Muscle layer of duodenum (tissue), 2 donors: ENCODE measurements around the gene MTTP.

Experiments used
- H3K27ac ChIP-seq: one replicate; pipeline ENCODE4 v1.7.0; 2013; ENCODE audit warnings: mild to moderate bottlenecking, low read length
- H3K27me3 ChIP-seq: one replicate; pipeline ENCODE4 v1.7.0; 2013; ENCODE audit warnings: low read depth, mild to moderate bottlenecking, control low read depth, low read length
- H3K36me3 ChIP-seq, 2 donors: one replicate each; pipeline ENCODE4 v1.7.0; 2013; ENCODE audit warnings: low read length in 2 of 2, control low read depth in 1 of 2, mild to moderate bottlenecking in 1 of 2; ENCODE audit not compliant: insufficient read depth in 2 of 2, control insufficient read depth in 1 of 2
- H3K4me1 ChIP-seq, 2 donors: one replicate each; pipeline ENCODE4 v1.7.0; 2013; ENCODE audit warnings: low read length in 2 of 2, mild to moderate bottlenecking in 2 of 2, control low read depth in 1 of 2, moderate library complexity in 1 of 2; ENCODE audit not compliant: insufficient read depth in 2 of 2, control insufficient read depth in 1 of 2
- H3K4me3 ChIP-seq, 2 donors: one replicate each; pipeline ENCODE4 v1.7.0; 2013; ENCODE audit warnings: low read length in 2 of 2, low read depth in 1 of 2, mild to moderate bottlenecking in 1 of 2
- H3K9me3 ChIP-seq, 2 donors: one replicate each; pipeline ENCODE4 v1.7.0; 2013; ENCODE audit warnings: low read length in 2 of 2, control low read depth in 1 of 2, mild to moderate bottlenecking in 1 of 2; ENCODE audit not compliant: control insufficient read depth in 1 of 2
- donor health status: healthy.

Gene MTTP

DNA sequence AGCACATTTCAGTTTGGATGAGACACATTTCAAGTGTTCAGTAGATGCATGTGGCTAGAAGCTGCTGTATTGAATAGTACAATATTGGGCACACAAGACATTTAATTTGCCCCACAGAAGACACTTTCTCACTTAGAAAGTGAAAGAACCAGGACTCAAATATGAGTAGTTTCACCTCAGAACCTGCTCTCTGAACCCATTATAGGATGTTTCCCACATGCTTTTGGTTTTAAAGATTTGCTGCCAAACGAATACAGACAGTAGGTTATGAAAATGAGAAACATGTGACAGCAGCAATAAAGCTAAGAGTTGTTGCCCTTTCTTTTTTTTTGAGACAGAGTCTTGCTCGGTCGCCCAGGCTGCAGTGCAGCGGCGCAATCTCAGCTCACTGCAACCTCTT is 50.7 kb downstream of the MTTP start:
- Histone ChIP-seq H3K27ac (no peak overlapping the region), H3K9me3 (no peaks in the 10 kb centered on the region), H3K36me3 (no peaks in the 10 kb centered on the region), H3K27me3 (no peaks in the 10 kb centered on the region), H3K4me1 (peaks cover 0 to 9% of the 10 kb centered on the region in 2 donors), H3K4me3 (no peak overlapping the region)

DNA sequence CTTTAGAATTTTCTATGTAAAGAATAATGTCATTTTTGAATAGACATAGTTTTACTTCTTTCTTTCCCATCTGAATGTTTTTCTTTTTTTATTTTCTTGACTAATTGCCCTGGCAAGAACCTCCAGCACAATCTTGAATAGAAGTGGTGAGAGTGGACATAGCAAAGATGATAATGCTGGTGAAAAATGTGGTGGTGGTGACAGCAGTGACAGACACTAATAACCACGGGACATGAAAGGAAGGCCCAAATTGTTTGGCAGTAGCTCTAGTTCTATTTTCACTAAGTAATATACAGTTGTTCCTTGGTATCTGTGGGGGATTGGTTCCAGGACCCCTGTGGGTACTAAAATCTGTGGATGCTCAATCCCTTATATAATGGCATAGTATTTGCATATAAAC is 53.4 kb downstream of the MTTP start:
- no peaks in the 10 kb centered on the region for H3K27me3 ChIP-seq

DNA sequence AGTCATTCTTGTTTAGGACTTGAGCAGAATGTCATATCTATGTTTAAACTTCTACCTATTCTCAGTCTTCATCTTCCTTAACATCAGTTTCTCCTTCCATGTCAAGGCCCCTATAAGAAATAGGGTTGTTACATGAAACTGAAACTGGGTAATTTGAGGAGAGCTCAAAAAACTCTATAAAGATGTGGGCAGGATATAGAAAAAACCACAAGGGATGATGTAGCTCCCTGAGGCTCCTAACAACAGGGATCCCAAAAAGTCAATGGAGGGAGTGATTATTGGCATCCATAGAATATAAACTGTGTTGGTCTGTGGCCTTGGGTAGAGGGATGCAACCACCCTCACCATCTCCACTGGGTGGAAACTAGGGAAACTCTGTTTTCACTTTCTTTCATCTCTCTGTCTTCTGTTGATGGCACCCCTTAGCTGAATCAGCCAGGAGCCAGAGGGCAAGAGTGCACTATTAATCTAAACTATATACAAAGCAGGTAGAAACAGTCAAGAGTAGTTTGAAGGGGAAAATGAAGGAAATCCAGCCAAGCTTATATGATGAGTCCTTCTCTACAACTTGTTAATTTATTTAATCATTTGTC is 55.4 kb downstream of the MTTP start:
- no peak overlapping the region for H3K27ac ChIP-seq
- no peak overlapping the region for H3K4me3 ChIP-seq
- no peaks in the 10 kb centered on the region for H3K27me3 ChIP-seq
- H3K4me1 ChIP-seq = peaks cover 0 to 4% of the 10 kb centered on the region in 2 donors
- H3K36me3 ChIP-seq = no peaks in the 10 kb centered on the region
- no peaks in the 10 kb centered on the region for H3K9me3 ChIP-seq

More for the DNA sequence above, 53.4 kb downstream of the MTTP start:
- Histone ChIP-seq H3K27ac (no peak overlapping the region), H3K9me3 (no peaks in the 10 kb centered on the region), H3K4me3 (no peak overlapping the region), H3K36me3 (no peaks in the 10 kb centered on the region), H3K4me1 (peaks cover 0 to 9% of the 10 kb centered on the region in 2 donors)

DNA sequence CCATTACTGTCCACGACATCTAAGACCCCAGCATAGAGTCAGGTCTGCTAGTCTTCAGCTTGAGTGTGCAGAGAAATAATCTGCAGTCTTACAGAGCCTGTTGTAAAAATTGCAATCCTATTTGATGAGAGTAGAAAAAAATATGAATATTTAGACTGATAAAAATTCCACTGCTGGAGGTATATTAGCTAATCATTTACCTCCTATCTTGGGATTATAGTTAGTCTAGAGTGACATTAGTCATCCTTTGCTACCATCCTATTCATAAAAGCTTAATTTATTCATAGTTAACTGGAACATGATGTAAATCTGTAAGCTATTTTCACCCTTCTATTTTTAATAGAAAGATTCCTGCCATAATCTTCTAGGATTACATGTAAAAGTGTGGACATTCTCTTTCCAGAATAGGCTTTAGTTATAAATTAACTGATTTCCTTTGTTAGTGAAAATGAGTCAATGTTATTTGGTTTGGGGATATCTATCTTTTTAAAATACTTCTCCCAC is 56.3 kb downstream of the MTTP start:
- Histone ChIP-seq H3K4me1 (no peaks in the 10 kb centered on the region), H3K4me3 (no peak overlapping the region), H3K9me3 (no peaks in the 10 kb centered on the region), H3K27me3 (no peaks in the 10 kb centered on the region), H3K27ac (no peak overlapping the region), H3K36me3 (no peaks in the 10 kb centered on the region)

DNA sequence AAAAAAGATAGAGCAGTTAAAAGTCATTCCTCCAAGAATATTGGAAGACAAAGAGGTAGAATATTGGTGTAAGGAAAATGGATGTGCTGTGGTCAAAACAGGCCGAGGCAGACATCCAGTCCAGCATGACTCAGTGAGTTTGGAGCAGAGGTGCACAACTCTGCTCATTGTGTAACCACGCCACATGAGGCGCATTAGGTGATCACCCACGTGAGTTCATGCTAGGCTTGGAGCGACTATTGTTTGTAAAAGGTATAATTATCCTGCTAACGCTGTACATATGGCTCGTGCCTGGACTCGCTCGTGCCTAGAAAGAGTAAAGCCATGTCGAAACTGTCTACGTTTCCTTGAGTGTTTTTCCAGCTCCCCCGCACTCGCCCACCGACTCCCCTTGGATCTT is 59.1 kb downstream of the MTTP start:
- no peaks in the 10 kb centered on the region for H3K36me3 ChIP-seq
- H3K4me1 ChIP-seq = no peaks in the 10 kb centered on the region
- no peak overlapping the region for H3K4me3 ChIP-seq
- no peak overlapping the region for H3K27ac ChIP-seq
- no peaks in the 10 kb centered on the region for H3K9me3 ChIP-seq
- no peaks in the 10 kb centered on the region for H3K27me3 ChIP-seq

DNA sequence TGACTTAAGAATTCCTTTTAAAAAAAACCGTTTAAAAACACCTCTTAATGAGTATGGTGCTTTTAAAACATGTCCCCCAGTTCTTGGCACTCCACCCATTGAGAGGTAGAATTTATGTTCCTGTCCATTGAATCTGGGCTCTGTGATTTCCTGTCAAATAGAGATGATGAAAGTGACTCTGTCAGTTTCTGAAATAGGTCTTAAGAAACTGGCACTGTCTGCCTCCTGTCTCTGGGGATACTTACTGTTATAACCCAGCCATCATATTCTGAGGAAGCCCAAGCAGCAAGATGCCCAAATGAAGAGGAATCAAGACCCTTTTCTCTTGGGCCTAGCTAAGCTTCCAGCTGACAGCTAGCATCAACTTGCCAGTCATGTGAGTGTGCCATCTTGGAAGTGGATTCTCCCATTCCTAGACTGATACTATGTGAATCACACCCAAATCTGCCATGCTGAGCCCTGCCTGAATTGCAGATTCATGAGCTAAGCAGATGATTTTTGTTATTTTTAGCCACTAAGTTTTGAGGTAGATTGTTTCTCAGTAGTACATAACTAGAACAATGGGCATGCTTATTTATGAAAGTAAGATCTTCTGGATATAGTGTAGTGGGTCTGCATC is 60.2 kb downstream of the MTTP start:
- Histone ChIP-seq H3K36me3 (no peaks in the 10 kb centered on the region), H3K27ac (no peak overlapping the region), H3K4me3 (no peak overlapping the region)

DNA sequence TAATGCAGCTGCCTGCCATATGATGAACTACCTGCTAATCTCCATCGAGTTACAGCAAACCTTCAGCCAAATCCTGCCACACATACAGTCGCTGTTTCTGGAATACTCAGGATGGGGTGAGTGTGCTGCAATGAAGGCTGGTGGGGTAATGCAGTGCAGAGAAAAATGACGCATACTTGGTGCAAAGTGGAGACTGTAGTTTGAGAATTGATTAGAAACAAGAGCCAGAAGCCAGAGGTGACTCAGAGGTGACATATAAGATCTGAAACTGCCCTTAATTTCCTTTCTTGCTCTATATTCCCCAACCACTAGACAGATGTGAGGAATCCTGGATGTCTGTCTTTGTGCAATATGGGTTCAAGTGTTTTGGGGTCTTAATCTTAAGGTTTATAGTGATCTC is 61.0 kb downstream of the MTTP start:
- Histone ChIP-seq H3K9me3 (no peaks in the 10 kb centered on the region), H3K36me3 (no peaks in the 10 kb centered on the region), H3K27ac (no peak overlapping the region), H3K27me3 (no peaks in the 10 kb centered on the region), H3K4me3 (no peak overlapping the region), H3K4me1 (no peaks in the 10 kb centered on the region)

More for the DNA sequence above, 60.2 kb downstream of the MTTP start:
- Histone ChIP-seq H3K4me1 (no peaks in the 10 kb centered on the region), H3K9me3 (no peaks in the 10 kb centered on the region), H3K27me3 (no peaks in the 10 kb centered on the region)

DNA sequence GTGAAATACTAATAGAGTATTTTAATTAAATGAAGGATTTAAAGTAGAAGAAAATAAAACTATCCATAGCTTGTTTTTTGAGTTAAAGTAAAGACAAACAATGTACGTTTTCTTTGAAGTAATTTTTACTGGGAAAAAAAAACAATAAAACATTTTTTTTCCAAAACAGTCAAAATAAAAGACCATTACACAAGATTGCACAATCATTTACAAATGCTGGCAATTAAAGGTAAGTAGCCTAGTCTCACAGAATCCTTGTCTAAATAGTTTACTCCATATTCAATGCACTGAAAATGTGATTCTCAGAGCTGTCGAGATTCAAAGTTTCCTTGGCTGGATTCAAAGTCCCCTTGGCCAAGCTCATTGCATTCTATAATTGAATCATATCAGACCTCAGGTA is 61.8 kb downstream of the MTTP start:
- Histone ChIP-seq H3K27me3 (no peaks in the 10 kb centered on the region), H3K9me3 (no peaks in the 10 kb centered on the region), H3K4me3 (no peak overlapping the region), H3K36me3 (no peaks in the 10 kb centered on the region), H3K27ac (no peak overlapping the region), H3K4me1 (no peaks in the 10 kb centered on the region)

DNA sequence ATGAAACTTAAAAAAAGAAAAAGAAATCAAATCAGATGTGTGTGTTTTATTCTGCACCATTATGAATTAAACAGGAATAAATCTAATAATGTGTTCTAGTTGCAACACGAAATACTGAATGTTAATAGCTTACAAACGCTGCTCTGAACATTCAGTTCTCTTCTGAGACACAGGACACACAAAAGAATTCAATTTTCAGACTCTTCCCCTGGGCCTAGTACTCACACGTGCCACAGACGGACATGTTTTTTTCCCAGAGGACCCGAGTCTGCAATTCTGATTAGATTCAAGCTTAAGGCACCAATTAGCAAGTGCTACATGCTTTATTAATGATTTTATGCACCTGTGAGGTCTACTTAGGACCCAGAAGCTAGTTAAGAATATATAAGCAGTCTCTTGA is 62.5 kb downstream of the MTTP start:
- H3K4me1 ChIP-seq = no peaks in the 10 kb centered on the region
- no peak overlapping the region for H3K27ac ChIP-seq
- H3K27me3 ChIP-seq = no peaks in the 10 kb centered on the region
- no peak overlapping the region for H3K4me3 ChIP-seq
- no peaks in the 10 kb centered on the region for H3K36me3 ChIP-seq
- H3K9me3 ChIP-seq = no peaks in the 10 kb centered on the region

DNA sequence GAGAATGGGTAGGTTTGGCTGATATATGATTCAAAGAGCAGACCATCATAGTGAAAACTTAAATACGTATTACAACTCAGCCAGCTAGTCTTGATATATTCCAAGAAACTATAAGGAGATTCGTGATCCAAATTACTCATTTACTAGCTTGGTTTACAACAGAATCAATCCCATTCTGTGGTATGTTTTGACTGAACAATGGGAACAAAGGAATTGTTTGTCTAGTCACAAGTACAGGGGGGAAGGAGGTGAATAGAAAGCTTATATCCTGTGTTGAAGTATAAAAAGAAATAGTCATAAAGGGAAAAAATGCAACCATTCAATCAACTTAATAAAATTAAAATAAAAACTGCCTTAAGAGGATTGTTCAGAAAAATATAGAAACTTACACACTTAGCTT is 66.1 kb downstream of the MTTP start:
- H3K27me3 ChIP-seq = no peaks in the 10 kb centered on the region
- H3K9me3 ChIP-seq = no peaks in the 10 kb centered on the region
- no peak overlapping the region for H3K4me3 ChIP-seq
- no peaks in the 10 kb centered on the region for H3K4me1 ChIP-seq
- no peak overlapping the region for H3K27ac ChIP-seq
- H3K36me3 ChIP-seq = no peaks in the 10 kb centered on the region

DNA sequence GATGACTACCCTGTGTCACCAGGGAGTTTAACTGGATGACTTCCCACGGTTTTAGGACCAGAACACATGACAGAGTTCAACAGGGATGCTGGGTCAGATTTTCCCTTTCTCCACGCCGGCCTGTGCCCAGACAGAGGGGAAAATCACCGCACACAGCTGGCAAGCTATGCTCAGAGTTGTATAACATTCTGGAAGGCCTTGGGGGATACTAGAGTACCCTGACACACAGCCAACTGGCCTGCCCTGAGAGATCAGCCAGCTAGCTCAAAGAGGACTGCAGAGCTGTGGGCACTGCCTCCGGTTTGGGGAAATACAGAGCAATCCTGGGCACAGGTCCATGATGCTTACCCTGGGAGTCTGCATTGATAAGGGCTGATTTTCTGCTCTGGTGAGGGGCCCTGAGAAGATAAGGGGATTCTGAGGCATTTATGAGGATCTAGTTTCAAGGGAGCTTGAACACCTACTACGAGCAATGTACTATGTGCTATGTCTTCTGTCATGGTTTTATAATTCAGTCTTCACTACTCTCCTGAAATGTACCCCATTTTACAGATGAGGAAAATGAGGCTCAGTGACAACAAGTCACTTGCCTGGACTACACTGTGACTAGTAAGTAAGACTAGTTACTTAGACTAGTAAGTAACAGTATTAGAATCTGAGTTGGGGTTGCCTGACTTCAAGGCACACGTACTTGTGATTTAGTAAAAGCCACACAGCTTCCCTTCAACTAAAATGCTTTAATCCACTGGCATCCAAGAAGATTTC is 68.3 kb downstream of the MTTP start:
- Histone ChIP-seq H3K36me3 (no peaks in the 10 kb centered on the region), H3K9me3 (no peaks in the 10 kb centered on the region), H3K27ac (no peak overlapping the region), H3K27me3 (no peaks in the 10 kb centered on the region), H3K4me1 (no peaks in the 10 kb centered on the region), H3K4me3 (no peak overlapping the region)
